ENCODE data around the gene DNAJC25. TPM values are rescaled to one million over a fixed set of nuclear protein-coding genes. Genes with fewer than 3 reads are reported as not detected.
"Not testable (repeated sequence)": the region's sequence is repeated elsewhere in the genome, so short reads cannot be mapped to it uniquely, and the experiment has no call there.

The DNAJC25 gene
- total RNA-seq, 1 donor from 2014 or later: 6.6 TPM

GRCh38 chr9:111661150-111661801 is 30.1 kb downstream of the DNAJC25 start, which contains the start of gene GNG10:
TSS of gene GNG10 (plus strand) at chr9:111661605. CDS start at chr9:111661635, 30 bp downstream.
- H3K4me1 ChIP-seq: peaks cover 11% of the 10 kb centered on the region
- peak; percentile 87 for DNase-seq
- H3K27ac ChIP-seq: peak within 1 kb of the TSS; percentile 75
- H3K27me3 ChIP-seq: no peaks in the 10 kb centered on the region
- intact Hi-C loops (cut with DNase I): no loop called here
- ATAC-seq: peak; percentile 97
- H3K9me3 ChIP-seq: no peaks in the 10 kb centered on the region
- TF ChIP-seq CTCF (IDR thresholded peaks at IDR 0.05): no peak
- peak within 1 kb of the TSS; percentile 68 for H3K4me3 ChIP-seq
- H3K36me3 ChIP-seq: no peaks in the 10 kb centered on the region

- intact Hi-C loops (cut with DNase I): no loop called here
- Histone ChIP-seq H3K36me3 (peaks cover 4% of the 10 kb centered on the region), H3K9me3 (no peaks in the 10 kb centered on the region), H3K4me1 (peaks cover 11% of the 10 kb centered on the region), H3K4me3 (peak overlapping the region; percentile 68), H3K27ac (peak overlapping the region; percentile 75), H3K27me3 (no peaks in the 10 kb centered on the region)
- peak; percentile 75 for DNase-seq
- ATAC-seq: peak; percentile 64
- TF ChIP-seq CTCF (IDR thresholded peaks at IDR 0.05): no peak
Observed at GRCh38 chr9:111661802-111662521, 30.8 kb downstream of the DNAJC25 start.

- Histone ChIP-seq H3K9me3 (no peaks in the 10 kb centered on the region), H3K27me3 (no peaks in the 10 kb centered on the region), H3K27ac (peak overlapping the region; percentile 75), H3K4me1 (peaks cover 11% of the 10 kb centered on the region), H3K36me3 (peaks cover 12% of the 10 kb centered on the region), H3K4me3 (peak overlapping the region; percentile 68)
- no peak for ATAC-seq
- intact Hi-C loops (cut with DNase I): no loop called here
- no peak for TF ChIP-seq CTCF (IDR thresholded peaks at IDR 0.05)
- no peak for DNase-seq
Observed at GRCh38 chr9:111662576-111663300, 31.6 kb downstream of the DNAJC25 start.

GRCh38 chr9:111663301-111663823 is 32.2 kb downstream of the DNAJC25 start:
- peak; percentile 13 for ATAC-seq
- peaks cover 11% of the 10 kb centered on the region for H3K4me1 ChIP-seq
- H3K9me3 ChIP-seq: no peaks in the 10 kb centered on the region
- peaks cover 16% of the 10 kb centered on the region for H3K36me3 ChIP-seq
- H3K27me3 ChIP-seq: no peaks in the 10 kb centered on the region
- H3K27ac ChIP-seq: no peak overlapping the region
- no peak overlapping the region for H3K4me3 ChIP-seq
- no peak for TF ChIP-seq CTCF (IDR thresholded peaks at IDR 0.05)
- intact Hi-C loops (cut with DNase I): no loop called here
- DNase-seq: no peak

GRCh38 chr9:111668026-111668573 is 37.0 kb downstream of the DNAJC25 start:
- ATAC-seq: no peak
- H3K27me3 ChIP-seq: no peaks in the 10 kb centered on the region
- DNase-seq: no peak

GRCh38 chr9:111668601-111669000 is 37.5 kb downstream of the DNAJC25 start:
- H3K36me3 ChIP-seq: peaks cover 33% of the 10 kb centered on the region
- ATAC-seq; H3K4me1 ChIP-seq; DNase-seq; intact Hi-C loops (cut with DNase I); H3K9me3 ChIP-seq; H3K4me3 ChIP-seq; H3K27me3 ChIP-seq; H3K27ac ChIP-seq: not testable (repeated sequence)

More at GRCh38 chr9:111668026-111668573, 37.0 kb downstream of the DNAJC25 start:
- H3K4me1 ChIP-seq: peaks cover 3% of the 10 kb centered on the region
- intact Hi-C loops (cut with DNase I): no loop called here
- no peaks in the 10 kb centered on the region for H3K9me3 ChIP-seq
- peaks cover 33% of the 10 kb centered on the region for H3K36me3 ChIP-seq
- no peak overlapping the region for H3K4me3 ChIP-seq
- no peak for TF ChIP-seq CTCF (IDR thresholded peaks at IDR 0.05)
- no peak overlapping the region for H3K27ac ChIP-seq
